NCI-H82 treated with DMSO at 0.1 percent for 48 hours (cell line): Measurements from ENCODE around the gene SLC34A3.
"Not testable (repeated sequence)": the region's sequence is repeated elsewhere in the genome, so short reads cannot be mapped to it uniquely, and the experiment has no call there.

ENCODE experiments used
- DNase-seq: peaks from one replicate; lab custom pipeline; 2025; ENCODE audit not compliant: unreplicated experiment; lab: John Stamatoyannopoulos, UW

Gene SLC34A3

DNA sequence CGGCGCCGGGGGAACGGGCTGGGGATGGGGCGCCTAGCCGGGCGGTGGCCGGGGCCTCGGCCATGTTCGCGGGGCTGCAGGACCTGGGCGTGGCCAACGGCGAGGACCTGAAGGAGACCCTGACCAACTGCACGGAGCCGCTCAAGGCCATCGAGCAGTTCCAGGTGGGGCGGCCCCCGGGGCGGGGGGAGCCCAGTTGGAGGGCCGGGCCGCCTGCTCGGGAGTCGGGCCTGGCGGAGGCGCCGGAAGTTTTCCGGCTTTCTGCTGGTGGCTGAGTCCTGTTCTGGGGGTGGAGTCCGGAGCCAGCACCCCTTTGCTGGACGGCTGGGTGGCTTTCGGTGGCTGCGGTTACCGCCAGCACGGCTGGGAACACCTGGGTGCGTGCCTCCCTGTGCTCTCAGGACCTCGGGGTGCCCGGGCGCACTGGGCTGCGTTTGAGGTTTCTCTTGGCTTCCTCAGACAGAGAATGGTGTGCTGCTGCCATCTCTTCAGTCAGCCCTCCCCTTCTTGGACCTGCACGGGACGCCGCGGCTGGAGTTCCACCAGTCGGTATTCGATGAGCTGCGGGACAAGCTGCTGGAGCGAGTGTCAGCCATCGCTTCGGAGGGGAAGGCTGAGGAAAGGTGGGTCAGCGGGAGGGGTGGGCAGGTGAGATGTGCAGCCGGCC, 24.9 kb downstream of the SLC34A3 start:
- no peak for DNase-seq

DNA sequence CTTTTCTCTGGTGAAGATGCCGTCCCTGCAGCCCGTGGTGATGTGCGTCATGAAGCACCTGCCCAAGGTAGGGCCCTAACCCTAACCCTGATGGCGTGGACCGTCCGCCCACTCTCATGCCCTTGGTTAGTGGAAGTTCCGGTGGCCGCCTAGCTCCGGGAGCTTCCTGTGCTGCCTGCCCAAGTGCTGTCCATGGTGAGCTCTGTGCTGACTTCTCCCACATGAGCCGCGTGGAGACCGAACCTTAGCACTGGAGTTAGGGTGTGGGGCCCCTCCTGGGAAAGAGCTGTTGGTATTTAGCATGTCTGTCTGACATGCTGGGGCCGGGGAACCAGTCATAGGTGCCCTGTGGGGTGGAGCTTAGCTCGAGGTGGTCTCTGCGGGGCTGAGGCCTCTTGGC, 25.7 kb downstream of the SLC34A3 start:
- no peak for DNase-seq

DNA sequence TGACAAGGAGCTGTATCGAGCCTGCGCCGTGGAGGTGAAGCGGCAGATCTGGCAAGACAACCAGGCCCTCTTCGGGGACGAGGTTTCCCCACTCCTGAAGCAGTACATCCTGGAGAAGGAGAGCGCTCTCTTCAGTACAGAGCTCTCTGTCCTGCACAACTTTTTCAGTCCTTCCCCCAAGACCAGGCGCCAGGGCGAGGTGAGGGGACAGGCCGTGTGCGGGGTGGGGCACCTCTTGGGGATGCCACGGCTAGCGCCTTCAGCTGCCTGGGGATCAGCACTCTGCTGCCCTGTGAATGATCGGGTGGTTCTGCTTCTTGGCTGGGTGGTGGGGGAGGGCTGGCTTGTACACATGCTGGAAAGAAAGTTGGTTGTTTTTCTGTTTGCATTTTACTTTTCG, 26.2 kb downstream of the SLC34A3 start:
- no peak for DNase-seq

DNA sequence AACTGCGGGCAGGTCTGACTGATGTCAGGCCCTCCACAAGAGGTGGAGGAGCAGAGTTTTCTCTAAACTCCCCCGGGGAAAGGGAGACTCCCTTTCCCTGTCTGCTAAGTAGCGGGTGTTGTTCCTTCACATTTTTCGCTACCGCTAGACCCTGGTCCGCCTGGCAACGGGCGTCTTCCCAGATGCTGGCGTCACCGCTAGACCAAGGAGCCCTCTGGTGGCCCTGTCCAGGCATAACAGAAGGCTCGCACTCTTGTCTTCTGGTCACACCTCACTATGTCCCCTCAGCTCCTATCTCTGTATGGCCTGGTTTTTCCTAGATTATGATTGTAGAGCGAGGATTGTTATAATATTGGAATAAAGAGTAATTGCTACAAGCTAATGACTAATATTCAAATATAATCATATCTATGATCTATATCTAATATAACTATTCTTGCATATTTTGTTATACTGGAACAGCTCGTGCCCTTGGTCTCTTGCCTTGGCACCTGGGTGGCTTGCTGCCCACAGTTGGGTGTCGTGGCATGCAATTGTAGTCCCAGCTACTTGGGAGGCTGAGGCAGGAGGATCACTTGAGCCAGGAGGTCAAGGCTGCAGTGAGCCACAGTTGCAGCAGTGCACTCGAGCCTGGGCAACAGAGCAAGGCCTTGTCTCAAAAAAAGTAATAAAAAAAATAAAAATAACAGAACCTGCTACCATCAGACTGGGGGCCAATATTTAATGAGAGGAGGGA, 31.6 kb downstream of the SLC34A3 start:
- DNase-seq: not testable (repeated sequence)

DNA sequence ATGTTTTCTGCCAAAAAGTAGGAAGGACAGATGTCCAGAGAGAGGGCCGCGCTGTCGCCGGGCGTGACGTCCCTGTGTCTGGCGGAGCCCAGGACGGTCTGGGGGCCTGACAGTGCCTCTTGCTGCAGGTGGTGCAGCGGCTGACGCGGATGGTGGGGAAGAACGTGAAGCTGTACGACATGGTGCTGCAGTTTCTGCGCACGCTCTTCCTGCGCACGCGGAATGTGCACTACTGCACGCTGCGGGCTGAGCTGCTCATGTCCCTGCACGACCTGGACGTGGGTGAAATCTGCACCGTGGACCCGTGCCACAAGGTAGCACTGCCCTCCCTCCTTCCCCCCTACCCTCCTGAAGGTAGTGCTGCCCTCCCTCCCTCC, 32.2 kb downstream of the SLC34A3 start:
- DNase-seq: no peak

DNA sequence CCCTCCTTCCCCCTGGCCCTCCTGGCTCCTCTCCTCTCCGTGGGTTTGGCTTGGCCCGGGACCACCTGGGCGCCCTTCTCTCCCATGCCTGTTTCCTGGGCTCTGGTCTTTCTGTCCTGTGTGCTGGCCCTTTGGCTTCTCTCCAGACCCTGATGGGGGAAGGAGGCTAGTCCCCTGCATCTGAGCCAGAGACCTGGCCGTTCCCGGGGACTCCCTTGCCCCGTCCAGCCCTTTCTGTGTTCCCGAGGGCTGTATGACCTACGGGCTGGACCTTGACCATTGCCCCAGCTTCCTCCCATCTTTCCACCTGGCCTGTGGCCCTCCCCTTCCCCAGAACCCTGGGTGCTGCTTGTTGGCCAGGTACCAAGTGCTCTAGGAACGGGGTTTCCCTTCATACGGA, 32.8 kb downstream of the SLC34A3 start:
- DNase-seq: no peak

DNA sequence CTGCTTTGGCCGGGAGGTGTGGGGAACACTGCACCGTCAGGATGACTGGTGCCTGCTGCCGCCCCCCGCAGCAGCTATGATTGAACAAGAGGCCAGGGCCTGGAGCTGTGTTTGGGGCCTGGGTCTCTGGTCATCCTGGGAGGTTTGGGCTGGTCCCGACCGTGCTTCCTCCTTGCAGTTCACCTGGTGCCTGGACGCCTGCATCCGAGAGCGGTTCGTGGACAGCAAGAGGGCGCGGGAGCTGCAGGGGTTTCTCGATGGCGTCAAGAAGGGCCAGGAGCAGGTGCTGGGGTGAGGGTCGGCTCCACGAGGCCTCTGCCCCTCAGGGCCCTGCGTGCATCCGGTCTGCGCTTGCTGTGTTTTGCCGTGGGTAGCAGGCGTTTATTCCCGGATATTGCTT, 33.4 kb downstream of the SLC34A3 start:
- no peak for DNase-seq

DNA sequence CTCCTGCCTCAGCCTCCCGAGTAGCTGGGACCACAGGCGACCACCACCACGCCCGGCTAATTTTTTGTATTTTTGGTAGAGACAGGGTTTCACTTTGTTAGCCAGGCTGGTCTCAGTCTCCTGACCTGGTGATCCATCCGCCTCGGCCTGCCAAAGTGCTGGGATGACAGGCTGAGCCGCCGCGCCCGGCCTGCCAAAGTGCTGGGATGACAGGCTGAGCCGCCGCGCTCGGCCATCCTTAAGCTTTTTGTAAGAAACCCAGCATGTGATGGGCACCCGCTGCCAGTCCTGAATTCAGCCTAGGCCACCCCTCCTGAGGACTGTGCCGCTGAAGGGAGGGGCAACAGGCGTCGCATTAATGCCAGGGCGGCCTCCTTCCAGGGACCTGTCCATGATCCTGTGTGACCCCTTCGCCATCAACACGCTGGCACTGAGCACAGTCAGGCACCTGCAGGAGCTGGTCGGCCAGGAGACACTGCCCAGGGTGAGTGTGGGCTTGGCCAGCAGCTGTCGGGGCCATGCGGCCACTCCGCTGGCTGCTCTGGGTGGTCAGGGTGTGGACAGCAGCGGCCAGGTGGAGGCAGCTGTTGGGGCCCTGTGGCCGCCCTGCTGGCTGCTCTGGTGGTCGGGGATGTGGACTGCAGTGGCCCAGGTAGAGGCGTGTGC, 34.9 kb downstream of the SLC34A3 start:
- no peak for DNase-seq

DNA sequence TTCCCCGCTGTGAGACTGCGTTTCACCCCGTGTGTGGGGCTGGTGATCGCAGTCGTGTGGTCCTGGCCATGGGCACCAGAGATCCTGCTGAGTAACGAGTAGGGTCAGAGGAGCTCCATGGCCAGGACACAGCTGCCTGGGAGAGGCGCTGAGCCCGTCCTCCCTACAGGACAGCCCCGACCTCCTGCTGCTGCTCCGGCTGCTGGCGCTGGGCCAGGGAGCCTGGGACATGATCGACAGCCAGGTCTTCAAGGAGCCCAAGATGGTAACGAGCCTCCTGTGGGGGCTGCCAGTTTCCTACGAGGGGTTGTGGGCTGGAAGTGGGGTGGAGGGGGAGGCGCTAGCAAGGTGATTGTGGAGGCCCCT, 35.4 kb downstream of the SLC34A3 start:
- no peak for DNase-seq

DNA sequence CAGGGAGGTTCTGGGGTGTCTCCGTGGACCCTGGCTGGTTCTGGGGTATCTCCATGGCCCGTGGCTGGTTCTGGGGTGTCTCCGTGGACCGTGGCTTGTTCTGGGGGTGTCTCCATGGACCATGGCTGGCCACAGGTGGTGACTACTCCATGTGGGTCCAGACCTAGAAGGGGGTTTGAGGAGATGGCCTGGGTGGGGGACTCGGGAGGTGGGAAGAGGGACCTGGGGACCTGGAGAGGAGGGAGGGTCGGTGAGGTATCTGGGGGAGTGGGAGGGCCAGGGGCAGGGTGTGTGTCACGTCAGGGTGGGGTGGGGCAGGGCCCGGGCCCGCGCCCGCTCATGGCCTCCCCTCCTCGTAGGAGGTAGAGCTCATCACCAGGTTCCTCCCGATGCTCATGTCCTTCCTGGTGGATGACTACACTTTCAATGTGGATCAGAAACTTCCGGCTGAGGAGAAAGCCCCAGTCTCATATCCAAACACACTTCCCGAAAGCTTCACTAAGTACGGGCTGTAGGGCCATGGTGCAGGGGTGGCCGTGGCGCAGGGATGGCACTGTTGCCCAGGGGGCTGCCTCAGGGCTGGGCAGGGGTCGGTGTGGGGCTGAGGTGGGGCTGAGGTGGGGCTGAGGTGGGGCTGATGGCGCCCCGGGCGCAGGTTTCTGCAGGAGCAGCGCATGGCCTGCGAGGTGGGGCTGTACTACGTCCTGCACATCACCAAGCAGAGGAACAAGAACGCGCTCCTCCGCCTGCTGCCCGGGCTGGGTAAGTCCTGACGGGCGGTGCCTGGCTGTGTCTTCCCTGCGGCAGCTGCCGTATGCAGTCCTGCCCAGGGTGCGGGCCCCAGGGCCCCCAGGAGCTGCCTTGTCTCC, 36.1 kb downstream of the SLC34A3 start:
- DNase-seq: no peak

DNA sequence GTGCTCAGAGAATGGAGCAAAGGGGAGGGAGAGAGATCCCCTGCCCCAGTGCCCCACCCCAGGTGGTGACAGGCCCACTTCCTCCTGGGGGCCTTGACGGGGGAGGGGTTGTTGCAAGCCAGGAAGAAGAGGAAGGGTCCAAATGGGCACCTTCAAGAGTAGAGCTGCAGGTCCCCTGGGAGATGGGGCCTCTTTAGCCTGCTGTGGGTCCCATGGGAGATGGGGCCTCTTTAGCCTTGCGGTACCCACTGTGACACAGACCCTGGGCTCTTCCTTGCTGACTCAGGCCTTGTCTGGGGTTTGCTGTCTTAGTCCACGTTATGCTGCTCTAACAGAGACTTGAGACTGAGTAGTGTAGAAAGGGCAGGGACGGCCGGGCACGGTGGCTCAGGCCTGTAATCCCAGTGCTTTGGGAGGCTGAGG, 37.2 kb downstream of the SLC34A3 start:
- no peak for DNase-seq

DNA sequence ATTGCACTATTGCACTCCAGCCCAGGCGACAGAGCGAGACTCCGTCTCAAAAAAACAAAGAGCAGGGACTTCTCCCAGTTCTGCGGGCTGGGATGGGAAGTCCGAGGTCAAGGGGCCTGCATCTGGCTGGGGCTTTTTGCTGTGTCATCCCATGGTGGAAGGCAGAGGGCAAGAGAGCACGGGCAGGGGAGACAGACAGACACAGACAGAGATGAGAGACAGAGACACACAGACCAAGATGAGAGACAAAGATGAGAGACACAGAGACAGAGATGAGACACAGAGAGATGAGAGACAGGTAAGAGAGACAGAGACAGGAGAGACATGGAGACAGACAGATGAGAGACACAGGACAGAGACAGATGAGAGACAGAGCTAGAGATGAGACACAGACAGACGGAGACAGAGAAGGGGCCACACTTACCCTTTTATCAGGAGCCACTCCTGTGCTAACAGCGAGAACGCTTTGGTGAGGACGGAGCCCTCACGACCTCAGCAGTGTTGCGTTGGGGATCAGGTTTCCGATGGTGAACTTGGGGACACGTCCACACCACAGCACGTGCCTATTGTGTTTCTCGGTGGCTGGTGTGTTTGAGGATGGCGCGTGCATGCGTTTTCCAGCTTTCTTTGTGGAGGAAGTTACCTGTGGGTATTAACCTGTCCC, 38.0 kb downstream of the SLC34A3 start:
- no peak for DNase-seq

DNA sequence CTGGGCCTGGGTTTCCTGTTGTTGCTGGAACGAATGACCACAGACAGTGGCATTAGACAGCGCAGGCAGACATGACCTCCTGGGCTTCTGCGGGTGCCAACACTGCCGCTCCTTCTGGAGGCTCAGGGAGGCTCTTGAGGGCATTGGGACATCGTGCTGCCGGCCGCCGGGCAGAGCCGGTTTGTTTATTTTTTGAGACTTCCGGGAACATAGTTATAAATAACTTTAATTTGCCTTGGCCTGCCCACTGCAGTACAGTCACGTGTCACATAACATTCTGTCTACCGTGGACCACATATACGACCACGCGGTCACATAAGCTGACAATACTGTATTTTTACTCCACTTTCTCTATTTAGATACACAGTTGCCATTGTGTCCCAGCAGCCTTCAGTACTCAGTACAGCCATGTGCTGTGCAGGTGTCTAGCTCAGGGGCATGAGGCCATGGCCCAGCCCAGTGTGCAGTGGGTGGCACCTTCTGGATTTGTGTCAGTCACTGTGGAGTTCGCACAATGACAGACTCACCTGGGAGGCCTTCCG, 38.6 kb downstream of the SLC34A3 start:
- DNase-seq: no peak

DNA sequence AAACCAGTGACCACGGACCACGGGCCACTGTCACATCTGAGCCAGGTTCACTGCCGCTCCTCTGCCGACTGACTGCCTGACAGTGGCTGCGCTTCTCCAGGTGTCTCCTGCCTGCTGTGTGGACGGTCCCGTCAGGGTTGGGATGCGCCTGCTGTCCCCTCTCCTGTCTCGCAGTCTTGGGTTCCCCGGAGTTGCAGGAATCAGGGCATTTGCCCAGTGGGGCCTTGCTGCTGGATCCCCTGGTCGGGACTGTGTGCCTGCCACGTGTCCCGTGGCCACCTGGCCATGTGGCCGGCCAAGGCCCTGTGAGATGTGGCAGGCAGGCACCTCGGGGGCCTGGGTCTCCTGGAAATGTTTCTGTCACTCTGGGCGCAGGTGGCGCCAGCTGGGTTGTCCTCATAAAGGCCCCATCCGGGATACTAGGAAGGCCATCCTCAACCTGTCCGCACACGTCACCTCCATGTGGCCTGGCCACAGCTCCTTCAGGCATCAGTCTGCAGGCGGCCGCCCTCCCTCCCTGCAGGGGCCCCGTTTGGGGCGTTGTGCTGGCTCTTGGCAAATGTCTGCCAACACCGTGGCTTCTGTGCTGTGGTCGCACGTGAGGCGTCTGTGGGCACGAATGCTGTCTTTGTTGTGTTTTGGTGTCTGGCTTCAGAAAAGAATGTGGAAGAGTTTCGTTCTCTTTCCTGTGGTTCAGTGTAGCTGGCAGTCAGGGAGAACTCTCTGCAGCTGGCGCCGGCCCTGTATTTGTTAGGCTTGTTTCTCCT, 40.4 kb downstream of the SLC34A3 start:
- no peak for DNase-seq

DNA sequence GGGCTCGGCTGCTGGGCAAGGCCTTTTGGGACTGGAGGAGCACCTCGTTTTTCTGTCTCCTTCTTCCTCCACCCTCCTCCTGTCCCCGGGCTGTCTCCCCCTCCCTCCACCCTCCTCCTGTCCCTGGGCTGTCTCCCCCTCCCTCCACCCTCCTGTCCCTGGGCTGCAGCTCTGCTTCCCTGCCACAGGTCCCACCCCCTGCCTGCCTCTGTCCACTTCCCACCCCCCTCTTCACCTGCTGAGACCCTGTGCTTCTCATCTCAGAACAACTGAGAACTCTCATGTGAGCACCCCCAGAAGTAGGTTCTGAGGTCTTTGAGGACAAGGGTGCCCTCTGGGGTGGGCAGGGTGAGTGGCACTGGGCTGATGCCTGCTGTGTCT, 41.0 kb downstream of the SLC34A3 start:
- DNase-seq: no peak

DNA sequence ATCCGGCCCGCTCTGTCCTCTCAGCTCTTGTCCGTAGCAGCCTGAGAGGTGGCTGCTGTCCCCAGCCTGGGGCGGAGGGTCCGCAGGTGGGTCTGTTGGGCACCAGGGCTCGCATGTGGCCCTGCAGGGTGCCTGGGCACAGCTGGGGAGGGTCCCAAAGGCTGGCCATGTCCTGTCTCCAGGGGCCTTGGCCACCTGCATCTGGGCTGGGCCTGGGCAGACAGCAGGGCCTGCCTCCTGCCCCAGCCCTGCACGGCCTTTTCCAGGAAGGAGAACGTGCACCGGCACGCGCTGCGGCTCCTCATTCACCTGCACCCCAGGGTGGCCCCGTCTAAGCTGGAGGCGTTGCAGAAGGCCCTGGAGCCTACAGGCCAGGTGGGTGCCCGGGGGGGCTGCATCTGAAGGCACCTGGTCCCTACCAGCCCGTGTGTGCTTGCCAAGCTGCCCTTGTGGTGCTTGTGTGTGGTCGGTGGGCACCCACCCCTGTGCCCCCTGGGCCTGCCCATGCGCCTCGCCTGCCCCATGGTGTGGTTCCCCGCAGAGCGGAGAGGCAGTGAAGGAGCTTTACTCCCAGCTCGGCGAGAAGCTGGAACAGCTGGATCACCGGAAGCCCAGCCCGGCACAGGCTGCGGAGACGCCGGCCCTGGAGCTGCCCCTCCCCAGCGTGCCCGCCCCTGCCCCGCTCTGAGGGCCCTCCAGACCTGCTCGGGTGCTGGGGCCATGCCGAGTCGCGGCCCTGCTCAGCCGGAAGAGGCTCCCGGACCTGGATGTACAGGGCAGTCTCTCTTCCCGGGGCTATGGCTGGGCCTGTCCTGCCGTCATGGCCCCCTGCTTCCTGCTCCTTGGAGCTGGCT, 41.8 kb downstream of the SLC34A3 start:
- DNase-seq: no peak

DNA sequence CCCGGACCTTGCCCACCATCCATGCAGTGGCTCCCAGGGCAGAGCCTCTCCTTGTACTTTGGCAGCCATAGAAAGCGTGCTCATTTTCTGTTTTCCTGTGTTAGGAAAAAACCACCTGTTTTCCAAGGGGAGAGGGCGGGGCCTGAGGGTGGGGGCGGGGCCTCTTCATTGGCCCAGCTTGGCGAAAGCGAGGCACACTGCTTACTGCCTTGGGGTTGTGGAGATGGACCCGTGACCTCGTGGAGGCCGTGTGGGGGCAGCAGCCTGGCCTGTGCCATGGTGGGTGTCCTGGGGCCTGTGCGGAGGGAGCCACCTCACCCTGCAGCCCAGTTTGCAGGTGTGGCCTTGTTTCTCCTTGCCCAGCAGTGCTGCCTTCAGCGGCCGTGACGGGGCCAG, 42.4 kb downstream of the SLC34A3 start:
- no peak for DNase-seq

DNA sequence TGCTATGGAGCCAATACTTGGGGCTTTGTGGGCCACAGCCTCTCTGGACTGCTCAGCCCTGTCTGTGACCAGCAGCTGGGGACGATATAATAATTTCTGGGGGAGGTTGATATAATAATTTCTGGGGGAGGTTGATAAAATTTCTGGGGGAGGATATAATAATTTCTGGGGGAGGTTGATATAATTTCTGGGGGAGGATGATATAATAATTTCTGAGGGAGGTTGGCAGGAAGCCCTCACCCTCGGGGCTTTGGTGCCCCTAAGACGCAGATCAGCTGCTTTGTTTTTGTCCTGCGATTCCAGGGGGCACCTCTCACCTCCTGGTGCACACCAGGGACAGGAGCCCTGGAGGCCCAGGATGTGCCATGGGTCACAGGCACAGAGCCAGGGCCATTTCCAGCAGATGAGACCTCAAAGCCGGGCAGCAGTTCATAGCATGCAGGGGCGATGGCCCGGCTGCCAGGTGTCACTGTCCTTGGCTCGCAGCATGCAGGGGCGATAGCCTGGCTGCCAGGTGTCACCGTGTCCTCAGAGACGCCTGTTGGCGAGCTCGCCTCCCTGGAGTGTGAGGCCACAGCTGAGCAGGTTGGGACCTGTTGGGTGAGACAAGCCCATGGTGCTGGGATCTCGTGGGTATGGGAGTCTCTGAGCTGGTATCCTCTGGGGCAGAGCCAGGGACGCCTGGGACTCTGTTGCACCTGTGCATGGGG, 43.1 kb downstream of the SLC34A3 start:
- DNase-seq: no peak
